HepG2 (cell line): Measurements from ENCODE around the gene ZNF628. TPM values are rescaled to one million over a fixed set of nuclear protein-coding genes. Genes with fewer than 3 reads are reported as not detected.

Experiments used
- ARNT2 ChIP-seq: sonication (generic); formaldehyde crosslinking; IDR thresholded peaks from 2 replicates; pipeline ENCODE4 v1.8.0; 2022; ENCODE audit warnings: mild to moderate bottlenecking, low read depth, missing genetic modification reagents, moderate library complexity
- GTF2F1 ChIP-seq: fragments of 150-350 bp; IDR thresholded peaks from 2 replicates; pipeline ENCODE4 v1.6.1; 2014; ENCODE audit warnings: low read length
- HNRNPL ChIP-seq: fragments of 200-400 bp; formaldehyde crosslinking; IDR thresholded peaks from 2 replicates; pipeline ENCODE4 v1.6.1; 2017; ENCODE audit warnings: mild to moderate bottlenecking, low read depth, low read length
- KAT7 ChIP-seq: IDR thresholded peaks from 2 replicates; pipeline ENCODE4 v1.6.1; 2018; ENCODE audit warnings: borderline replicate concordance, missing compliant biosample characterization
- MAX ChIP-seq: IDR thresholded peaks from 2 replicates; pipeline ENCODE4 v1.6.1; 2012; ENCODE audit warnings: inconsistent platforms
- MLXIP ChIP-seq: sonication (generic); formaldehyde crosslinking; IDR thresholded peaks from 2 replicates; pipeline ENCODE4 v1.9.0; 2021; ENCODE audit warnings: missing genetic modification reagents, borderline replicate concordance
- POLR2AphosphoS2 ChIP-seq: IDR thresholded peaks from 2 replicates; pipeline ENCODE4 v1.6.1; 2011; ENCODE audit warnings: low read depth, low read length, improper control_type of control experiment
- TOPORS ChIP-seq: sonication (generic); formaldehyde crosslinking; IDR thresholded peaks from 2 replicates; pipeline ENCODE4 v1.8.0; 2023; ENCODE audit warnings: mild to moderate bottlenecking, missing genetic modification reagents
- XBP1 ChIP-seq: sonication (generic); formaldehyde crosslinking; IDR thresholded peaks from 2 replicates; pipeline ENCODE4 v1.5.0; 2020; ENCODE audit warnings: missing genetic modification reagents
- YEATS4 ChIP-seq: sonication (generic); formaldehyde crosslinking; IDR thresholded peaks from 2 replicates; pipeline ENCODE4 v1.4.0; 2020; ENCODE audit warnings: missing genetic modification reagents, borderline replicate concordance
- ZFP37 ChIP-seq: sonication (generic); formaldehyde crosslinking; IDR thresholded peaks from 2 replicates; pipeline ENCODE4 v1.4.0; 2020; ENCODE audit warnings: missing genetic modification reagents, borderline replicate concordance
- ZMYM2 ChIP-seq: sonication (generic); formaldehyde crosslinking; IDR thresholded peaks from 2 replicates; pipeline ENCODE4 v1.8.0; 2022; ENCODE audit warnings: mild to moderate bottlenecking, missing genetic modification reagents
- ZNF101 ChIP-seq: sonication (generic); formaldehyde crosslinking; IDR thresholded peaks from 2 replicates; pipeline ENCODE4 v1.4.0; 2020; ENCODE audit warnings: mild to moderate bottlenecking, low read depth, missing genetic modification reagents, borderline replicate concordance
- ZNF143 ChIP-seq: sonication (generic); formaldehyde crosslinking; IDR thresholded peaks from 2 replicates; pipeline ENCODE4 v1.4.0; 2020; ENCODE audit warnings: missing genetic modification reagents
- ZNF317 ChIP-seq: sonication (generic); formaldehyde crosslinking; IDR thresholded peaks from 2 replicates; pipeline ENCODE4 v1.5.0; 2020; ENCODE audit warnings: mild to moderate bottlenecking, missing genetic modification reagents
- ZNF703 ChIP-seq: sonication (generic); formaldehyde crosslinking; IDR thresholded peaks from 2 replicates; pipeline ENCODE4 v1.5.1; 2020; ENCODE audit warnings: missing genetic modification reagents, mild to moderate bottlenecking, moderate library complexity, borderline replicate concordance
- ZNF850 ChIP-seq: sonication (generic); formaldehyde crosslinking; conservative IDR thresholded peaks from 2 replicates; pipeline ENCODE4 v1.9.0; 2021; ENCODE audit warnings: mild to moderate bottlenecking, missing genetic modification reagents
- polyA plus RNA-seq, 8 experiments: library from polyadenylated mRNA; depleted of rRNA in 3 of 8; stranded (reverse) in 7 of 8; unstranded in 1 of 8; fragments of >200 nt; fragmentation: Illumina TruSeq in 4 of 8; extraction: Trizol in 4 of 8; gene quantifications; 2 replicates each; pipeline versions ENCODE4 v1.2.1 to v1.2.3, GENCODE V29; 2011 to 2016; ENCODE audit warnings: low read depth in 4 of 8, missing spikeins in 1 of 8, mixed read lengths in 1 of 8; ENCODE audit not compliant: insufficient read depth in 1 of 8
- total RNA-seq, 5 experiments: library from RNA; depleted of rRNA; stranded (reverse); fragments of >200 nt; fragmentation: Illumina TruSeq; extraction: Trizol; gene quantifications; 2 replicates each; pipeline ENCODE4 v1.2.3, GENCODE V29; 2016; ENCODE audit warnings: low read depth in 1 of 5
- TF ChIP-seq, protein P1 (sequence below): sonication (generic); formaldehyde crosslinking; IDR thresholded peaks from 2 replicates; pipeline ENCODE4 v1.8.0; 2022; ENCODE audit warnings: mild to moderate bottlenecking, missing genetic modification reagents, moderate library complexity
- TF ChIP-seq, protein P2 (sequence below): sonication (generic); formaldehyde crosslinking; IDR thresholded peaks from 2 replicates; pipeline ENCODE4 v1.5.0; 2020; ENCODE audit warnings: missing genetic modification reagents
- TF ChIP-seq, protein P3 (sequence below): IDR thresholded peaks from 2 replicates; pipeline ENCODE4 v1.6.1; 2016; ENCODE audit warnings: control low read depth
- TF ChIP-seq, protein P4 (sequence below): sonication (generic); formaldehyde crosslinking; IDR thresholded peaks from 2 replicates; pipeline ENCODE4 v1.4.0; 2020; ENCODE audit warnings: missing genetic modification reagents, borderline replicate concordance

ZNF628 gene
- total and polyA plus RNA-seq, 2 of the 13 experiments (the other 11 are each of a cell fraction or from before 2014, with no cell fraction given), result 0.54 to 1.2 TPM

GRCh38 chr19:55467236-55468053 is 9.0 kb upstream of the ZNF628 start (continued):
- TF ChIP-seq ZNF143 (CRISPR knock-in tag), result peak; percentile 43; the same call in 1 of the 2 replicates
- TF ChIP-seq ZNF703 (CRISPR knock-in tag), result no peak
- no peak for TF ChIP-seq MLXIP
- 0 out of 2 replicates have a peak, but pooled peaks have one; percentile 30 for TF ChIP-seq ARNT2
- no peak for TF ChIP-seq XBP1 (CRISPR knock-in tag)
- TF ChIP-seq, protein P1, sequence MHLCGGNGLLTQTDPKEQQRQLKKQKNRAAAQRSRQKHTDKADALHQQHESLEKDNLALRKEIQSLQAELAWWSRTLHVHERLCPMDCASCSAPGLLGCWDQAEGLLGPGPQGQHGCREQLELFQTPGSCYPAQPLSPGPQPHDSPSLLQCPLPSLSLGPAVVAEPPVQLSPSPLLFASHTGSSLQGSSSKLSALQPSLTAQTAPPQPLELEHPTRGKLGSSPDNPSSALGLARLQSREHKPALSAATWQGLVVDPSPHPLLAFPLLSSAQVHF (CRISPR knock-in tag), result no peak
- TF ChIP-seq KAT7 (CRISPR knock-in tag), result no peak; the same call in 1 of the 2 replicates
- TF ChIP-seq HNRNPL, result no peak
- no peak for TF ChIP-seq ZNF101 (CRISPR knock-in tag)
- TF ChIP-seq ZNF850 (CRISPR knock-in tag), result no peak
- TF ChIP-seq ZFP37, result no peak
- no peak for TF ChIP-seq GTF2F1
- TF ChIP-seq, protein P2, sequence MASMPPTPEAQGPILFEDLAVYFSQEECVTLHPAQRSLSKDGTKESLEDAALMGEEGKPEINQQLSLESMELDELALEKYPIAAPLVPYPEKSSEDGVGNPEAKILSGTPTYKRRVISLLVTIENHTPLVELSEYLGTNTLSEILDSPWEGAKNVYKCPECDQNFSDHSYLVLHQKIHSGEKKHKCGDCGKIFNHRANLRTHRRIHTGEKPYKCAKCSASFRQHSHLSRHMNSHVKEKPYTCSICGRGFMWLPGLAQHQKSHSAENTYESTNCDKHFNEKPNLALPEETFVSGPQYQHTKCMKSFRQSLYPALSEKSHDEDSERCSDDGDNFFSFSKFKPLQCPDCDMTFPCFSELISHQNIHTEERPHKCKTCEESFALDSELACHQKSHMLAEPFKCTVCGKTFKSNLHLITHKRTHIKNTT (CRISPR knock-in tag), result no peak
- TF ChIP-seq ZMYM2, result no peak
- TF ChIP-seq POLR2AphosphoS2, result no peak
- TF ChIP-seq ZNF317 (CRISPR knock-in tag), result no peak
- peak; percentile 77; the same call in 1 of the 2 replicates for TF ChIP-seq MAX
- TF ChIP-seq, protein P3, sequence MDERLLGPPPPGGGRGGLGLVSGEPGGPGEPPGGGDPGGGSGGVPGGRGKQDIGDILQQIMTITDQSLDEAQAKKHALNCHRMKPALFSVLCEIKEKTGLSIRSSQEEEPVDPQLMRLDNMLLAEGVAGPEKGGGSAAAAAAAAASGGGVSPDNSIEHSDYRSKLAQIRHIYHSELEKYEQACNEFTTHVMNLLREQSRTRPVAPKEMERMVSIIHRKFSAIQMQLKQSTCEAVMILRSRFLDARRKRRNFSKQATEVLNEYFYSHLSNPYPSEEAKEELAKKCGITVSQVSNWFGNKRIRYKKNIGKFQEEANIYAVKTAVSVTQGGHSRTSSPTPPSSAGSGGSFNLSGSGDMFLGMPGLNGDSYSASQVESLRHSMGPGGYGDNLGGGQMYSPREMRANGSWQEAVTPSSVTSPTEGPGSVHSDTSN (CRISPR knock-in tag), result no peak
- 0 out of 2 replicates have a peak, but pooled peaks have one; percentile 45 for TF ChIP-seq TOPORS (CRISPR knock-in tag)
- TF ChIP-seq, protein P4, sequence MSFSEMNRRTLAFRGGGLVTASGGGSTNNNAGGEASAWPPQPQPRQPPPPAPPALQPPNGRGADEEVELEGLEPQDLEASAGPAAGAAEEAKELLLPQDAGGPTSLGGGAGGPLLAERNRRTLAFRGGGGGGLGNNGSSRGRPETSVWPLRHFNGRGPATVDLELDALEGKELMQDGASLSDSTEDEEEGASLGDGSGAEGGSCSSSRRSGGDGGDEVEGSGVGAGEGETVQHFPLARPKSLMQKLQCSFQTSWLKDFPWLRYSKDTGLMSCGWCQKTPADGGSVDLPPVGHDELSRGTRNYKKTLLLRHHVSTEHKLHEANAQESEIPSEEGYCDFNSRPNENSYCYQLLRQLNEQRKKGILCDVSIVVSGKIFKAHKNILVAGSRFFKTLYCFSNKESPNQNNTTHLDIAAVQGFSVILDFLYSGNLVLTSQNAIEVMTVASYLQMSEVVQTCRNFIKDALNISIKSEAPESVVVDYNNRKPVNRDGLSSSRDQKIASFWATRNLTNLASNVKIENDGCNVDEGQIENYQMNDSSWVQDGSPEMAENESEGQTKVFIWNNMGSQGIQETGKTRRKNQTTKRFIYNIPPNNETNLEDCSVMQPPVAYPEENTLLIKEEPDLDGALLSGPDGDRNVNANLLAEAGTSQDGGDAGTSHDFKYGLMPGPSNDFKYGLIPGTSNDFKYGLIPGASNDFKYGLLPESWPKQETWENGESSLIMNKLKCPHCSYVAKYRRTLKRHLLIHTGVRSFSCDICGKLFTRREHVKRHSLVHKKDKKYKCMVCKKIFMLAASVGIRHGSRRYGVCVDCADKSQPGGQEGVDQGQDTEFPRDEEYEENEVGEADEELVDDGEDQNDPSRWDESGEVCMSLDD, result peak; percentile 90; the same call in 1 of the 2 replicates
- peak; percentile 50; the same call in 1 of the 2 replicates for TF ChIP-seq YEATS4 (CRISPR knock-in tag)
